ENCODE data around the gene CLCF1.
A peak's percentile ranks its signal among the peaks of the same experiment; 100 is the strongest.

The CLCF1 gene

GRCh38 chr11:67395555-67396258 lies 22.3 kb upstream of the CLCF1 start:
- DNase-seq = no peak

- no peak for DNase-seq
Observed at GRCh38 chr11:67393990-67394389, 20.6 kb upstream of the CLCF1 start.

- no peak for DNase-seq
Observed at GRCh38 chr11:67393437-67393836, 20.0 kb upstream of the CLCF1 start.

- DNase-seq = no peak
Observed at GRCh38 chr11:67392183-67392715, 18.9 kb upstream of the CLCF1 start.

- DNase-seq = peak; percentile 68
Observed at GRCh38 chr11:67391304-67392182, 18.1 kb upstream of the CLCF1 start, which contains the start of gene RAD9A. TSS of gene RAD9A (plus strand) at chr11:67391986. CDS start at chr11:67392045, 59 bp downstream.

- no peak for DNase-seq
Observed at GRCh38 chr11:67390947-67391303, 17.5 kb upstream of the CLCF1 start.

- DNase-seq = no peak
Observed at GRCh38 chr11:67389477-67389876, 16.1 kb upstream of the CLCF1 start.

- no peak for DNase-seq
Observed at GRCh38 chr11:67387518-67387917, 14.1 kb upstream of the CLCF1 start.

- no peak for DNase-seq
Observed at GRCh38 chr11:67387069-67387468, 13.7 kb upstream of the CLCF1 start.

GRCh38 chr11:67384851-67385366 lies 11.5 kb upstream of the CLCF1 start:
- DNase-seq = peak; percentile 95

- peak; percentile 72 for DNase-seq
Observed at GRCh38 chr11:67382276-67383136, 9.1 kb upstream of the CLCF1 start.

GRCh38 chr11:67381244-67381972 lies 8.0 kb upstream of the CLCF1 start:
- DNase-seq = no peak

- DNase-seq = no peak
Observed at GRCh38 chr11:67379061-67380058, 6.0 kb upstream of the CLCF1 start.

GRCh38 chr11:67378544-67378943 lies 5.1 kb upstream of the CLCF1 start:
- no peak for DNase-seq

GRCh38 chr11:67376873-67377808 lies 3.7 kb upstream of the CLCF1 start:
- no peak for DNase-seq

- DNase-seq = no peak
Observed at GRCh38 chr11:67376063-67376820, 2.8 kb upstream of the CLCF1 start.

- peak; percentile 78 for DNase-seq
Observed at GRCh38 chr11:67375320-67376055, 2.1 kb upstream of the CLCF1 start.

Measured in kidney glomerular epithelial cell (primary cell).